GM10266 (cell line): Measurements from ENCODE around the gene RRAD.
"Not testable (repeated sequence)": the region's sequence is repeated elsewhere in the genome, so short reads cannot be mapped to it uniquely, and the experiment has no call there.

ENCODE experiments used
- DNase-seq: peaks from one replicate; pipeline ENCODE4 v3.0.0; 2012; ENCODE audit errors: extremely low spot score
- CTCF ChIP-seq: IDR thresholded peaks from 2 replicates; pipeline ENCODE4 v1.5.1; 2012; ENCODE audit warnings: mild to moderate bottlenecking, low read depth; ENCODE audit not compliant: control insufficient read depth, insufficient read depth; ENCODE audit errors: missing control alignments

RRAD gene

GRCh38 chr16:66964049-66964448 is 38.7 kb upstream of the RRAD start:
- no peak for TF ChIP-seq CTCF
- DNase-seq = no peak

- no peak for DNase-seq
Measured at GRCh38 chr16:66961914-66962313, 36.6 kb upstream of the RRAD start.

GRCh38 chr16:66961065-66961744 is 35.9 kb upstream of the RRAD start, which contains the start of gene CES3:
TSS of gene CES3 (plus strand) at chr16:66961266. CDS start at chr16:66961308, 42 bp downstream.
- TF ChIP-seq CTCF = peak; percentile 84
- DNase-seq = peak; percentile 72

More at GRCh38 chr16:66961914-66962313, 36.6 kb upstream of the RRAD start:
- no peak for TF ChIP-seq CTCF

GRCh38 chr16:66960270-66960669 is 34.9 kb upstream of the RRAD start:
- TF ChIP-seq CTCF = no peak
- DNase-seq = no peak

GRCh38 chr16:66959704-66960161 is 34.4 kb upstream of the RRAD start:
- no peak for DNase-seq
- TF ChIP-seq CTCF = no peak

GRCh38 chr16:66958857-66959703 is 33.7 kb upstream of the RRAD start:
- no peak for DNase-seq
- TF ChIP-seq CTCF = no peak

GRCh38 chr16:66956154-66956457 is 30.8 kb upstream of the RRAD start:
- DNase-seq = not testable (repeated sequence)

GRCh38 chr16:66955363-66956153 is 30.2 kb upstream of the RRAD start:
- DNase-seq = not testable (repeated sequence)
